ENCODE results near the gene RNU1-1.
"Not testable (repeated sequence)": the region's sequence is repeated elsewhere in the genome, so short reads cannot be mapped to it uniquely, and the experiment has no call there.

RNU1-1 gene
- total RNA-seq, result 1.8 to 3.9 reads per million in 2 donors

GRCh38 chr1:16514107-16515055 is at the start of gene RNU1-1:
RNU1-1 (minus strand) TSS chr1:16514285.
- DNase-seq, result peak; percentile 70

GRCh38 chr1:16561035-16561434 is 47.0 kb upstream of the RNU1-1 start:
- not testable (repeated sequence) for DNase-seq

- not testable (repeated sequence) for DNase-seq
These were observed 46.4 kb upstream of the RNU1-1 start for GRCh38 chr1:16560498-16560897.

GRCh38 chr1:16559688-16560087 is 45.6 kb upstream of the RNU1-1 start:
- not testable (repeated sequence) for DNase-seq

GRCh38 chr1:16557034-16557433 is 42.9 kb upstream of the RNU1-1 start:
- not testable (repeated sequence) for DNase-seq

GRCh38 chr1:16553244-16553643 is 39.2 kb upstream of the RNU1-1 start:
- not testable (repeated sequence) for DNase-seq

- DNase-seq, result not testable (repeated sequence)
These were observed 36.3 kb upstream of the RNU1-1 start for GRCh38 chr1:16550212-16550918.

- not testable (repeated sequence) for DNase-seq
These were observed 35.5 kb upstream of the RNU1-1 start for GRCh38 chr1:16549545-16549944.

GRCh38 chr1:16547502-16548241 is 33.6 kb upstream of the RNU1-1 start:
- not testable (repeated sequence) for DNase-seq

- DNase-seq, result not testable (repeated sequence)
These were observed 31.6 kb upstream of the RNU1-1 start for GRCh38 chr1:16545682-16546095.

GRCh38 chr1:16540421-16540893 is 26.4 kb upstream of the RNU1-1 start:
- not testable (repeated sequence) for DNase-seq

GRCh38 chr1:16537528-16537927 is 23.4 kb upstream of the RNU1-1 start:
- not testable (repeated sequence) for DNase-seq

GRCh38 chr1:16536796-16537195 is 22.7 kb upstream of the RNU1-1 start:
- not testable (repeated sequence) for DNase-seq

- not testable (repeated sequence) for DNase-seq
These were observed 21.8 kb upstream of the RNU1-1 start for GRCh38 chr1:16535898-16536297.

- not testable (repeated sequence) for DNase-seq
These were observed 21.4 kb upstream of the RNU1-1 start for GRCh38 chr1:16535487-16535886.

- peak; percentile 18 for DNase-seq
These were observed 20.9 kb upstream of the RNU1-1 start for GRCh38 chr1:16534829-16535456.

GRCh38 chr1:16534239-16534828 is 20.2 kb upstream of the RNU1-1 start:
- DNase-seq, result not testable (repeated sequence)

- not testable (repeated sequence) for DNase-seq
These were observed 18.3 kb upstream of the RNU1-1 start for GRCh38 chr1:16532235-16532991.

- not testable (repeated sequence) for DNase-seq
These were observed 14.3 kb upstream of the RNU1-1 start for GRCh38 chr1:16528338-16528737.

- DNase-seq, result not testable (repeated sequence)
These were observed 11.7 kb upstream of the RNU1-1 start for GRCh38 chr1:16525769-16526168.

GRCh38 chr1:16521679-16522078 is 7.6 kb upstream of the RNU1-1 start:
- DNase-seq, result not testable (repeated sequence)
